Measurements from ENCODE around the gene FILIP1L.

Gene FILIP1L

DNA sequence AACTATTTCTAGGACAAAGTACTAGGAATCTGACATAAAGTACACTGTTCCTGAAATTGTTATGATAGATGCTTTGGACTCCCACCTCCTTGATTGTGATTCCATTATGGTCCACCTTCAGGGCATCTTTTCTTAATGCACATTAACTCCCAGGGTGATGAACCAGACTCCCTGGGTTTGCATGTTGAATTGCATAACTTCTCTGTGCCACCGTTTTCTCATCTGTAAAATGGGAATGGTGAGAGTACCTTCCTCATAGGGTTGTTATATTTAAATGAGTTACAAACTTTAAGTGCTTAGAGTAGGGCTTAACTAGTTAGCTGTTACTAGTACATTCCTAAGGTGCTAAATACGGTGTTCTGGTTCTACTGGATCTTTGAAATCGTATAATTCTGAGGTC, 214.7 kb downstream of the FILIP1L start:
- no peak for DNase-seq (ENCODE audit: low spot score)
- TF ChIP-seq, protein P1, sequence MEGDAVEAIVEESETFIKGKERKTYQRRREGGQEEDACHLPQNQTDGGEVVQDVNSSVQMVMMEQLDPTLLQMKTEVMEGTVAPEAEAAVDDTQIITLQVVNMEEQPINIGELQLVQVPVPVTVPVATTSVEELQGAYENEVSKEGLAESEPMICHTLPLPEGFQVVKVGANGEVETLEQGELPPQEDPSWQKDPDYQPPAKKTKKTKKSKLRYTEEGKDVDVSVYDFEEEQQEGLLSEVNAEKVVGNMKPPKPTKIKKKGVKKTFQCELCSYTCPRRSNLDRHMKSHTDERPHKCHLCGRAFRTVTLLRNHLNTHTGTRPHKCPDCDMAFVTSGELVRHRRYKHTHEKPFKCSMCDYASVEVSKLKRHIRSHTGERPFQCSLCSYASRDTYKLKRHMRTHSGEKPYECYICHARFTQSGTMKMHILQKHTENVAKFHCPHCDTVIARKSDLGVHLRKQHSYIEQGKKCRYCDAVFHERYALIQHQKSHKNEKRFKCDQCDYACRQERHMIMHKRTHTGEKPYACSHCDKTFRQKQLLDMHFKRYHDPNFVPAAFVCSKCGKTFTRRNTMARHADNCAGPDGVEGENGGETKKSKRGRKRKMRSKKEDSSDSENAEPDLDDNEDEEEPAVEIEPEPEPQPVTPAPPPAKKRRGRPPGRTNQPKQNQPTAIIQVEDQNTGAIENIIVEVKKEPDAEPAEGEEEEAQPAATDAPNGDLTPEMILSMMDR (IDR thresholded peaks at IDR 0.05; ENCODE audit: borderline replicate concordance, control extremely low read depth, extremely low read depth, insufficient read depth, missing control alignments) = no peak
- in situ Hi-C loops (cut with MboI; ENCODE audit: low sequenced_read_pairs, unreplicated experiment) = no loop called here

DNA sequence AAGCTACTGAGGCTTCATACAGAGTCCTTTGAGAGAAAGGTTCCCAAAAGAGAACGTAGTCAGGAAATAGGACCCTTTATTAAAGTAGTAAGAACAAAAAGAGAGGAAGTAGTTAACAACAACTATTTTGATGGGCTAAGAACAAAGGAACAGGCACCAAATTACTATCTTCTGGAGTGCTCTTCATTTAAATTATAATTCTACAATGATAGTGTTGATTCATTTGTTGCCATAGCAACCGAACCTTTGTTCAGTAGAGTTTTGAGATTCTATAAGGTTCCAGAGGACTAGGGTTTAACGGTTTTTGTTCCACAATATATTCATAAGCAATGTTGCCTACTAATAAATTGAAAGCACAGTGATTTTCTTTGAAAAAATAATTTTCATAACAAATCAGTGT, 217.8 kb downstream of the FILIP1L start:
- no peak for DNase-seq (ENCODE audit: low spot score)
- TF ChIP-seq, protein P1 (IDR thresholded peaks at IDR 0.05; ENCODE audit: borderline replicate concordance, control extremely low read depth, extremely low read depth, insufficient read depth, missing control alignments) = no peak
- in situ Hi-C loops (cut with MboI; ENCODE audit: low sequenced_read_pairs, unreplicated experiment) = no loop called here

DNA sequence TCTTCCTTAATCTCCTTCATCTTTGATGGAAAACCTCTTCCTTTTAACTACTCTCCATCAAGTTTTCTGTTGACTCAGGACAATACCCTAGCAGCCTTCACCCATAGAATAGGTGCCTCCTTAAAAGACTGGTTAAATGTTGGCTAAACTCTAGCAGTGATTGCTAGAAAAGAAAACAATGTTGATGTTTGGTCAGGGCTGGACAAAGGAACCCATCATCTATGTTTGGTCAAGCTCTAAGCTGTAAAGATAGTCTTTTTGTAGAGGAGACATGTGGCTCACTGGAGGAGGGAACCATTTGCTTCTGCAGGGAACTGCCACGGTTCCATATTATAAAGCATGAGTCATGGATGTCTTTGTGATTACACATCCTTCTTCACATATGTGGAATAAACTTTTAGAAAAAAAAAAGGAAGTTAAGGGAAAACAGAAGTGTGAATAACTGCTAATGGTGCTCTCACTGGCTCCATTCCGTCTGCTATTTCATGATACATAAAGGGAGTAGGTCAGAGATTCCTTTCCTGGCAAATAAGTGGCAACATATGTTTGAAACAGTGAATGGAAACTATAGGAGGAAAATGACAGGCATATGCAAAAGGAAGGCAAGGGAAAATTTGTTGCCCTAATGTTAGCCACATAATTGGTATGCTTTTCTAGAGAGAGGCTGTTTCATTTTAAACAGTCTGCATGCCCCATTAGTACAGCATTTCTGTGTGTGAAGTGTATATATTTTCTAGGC, 218.4 kb downstream of the FILIP1L start:
- TF ChIP-seq, protein P1 (IDR thresholded peaks at IDR 0.05; ENCODE audit: borderline replicate concordance, control extremely low read depth, extremely low read depth, insufficient read depth, missing control alignments) = no peak
- DNase-seq (ENCODE audit: low spot score) = no peak
- in situ Hi-C loops (cut with MboI; ENCODE audit: low sequenced_read_pairs, unreplicated experiment) = no loop called here

DNA sequence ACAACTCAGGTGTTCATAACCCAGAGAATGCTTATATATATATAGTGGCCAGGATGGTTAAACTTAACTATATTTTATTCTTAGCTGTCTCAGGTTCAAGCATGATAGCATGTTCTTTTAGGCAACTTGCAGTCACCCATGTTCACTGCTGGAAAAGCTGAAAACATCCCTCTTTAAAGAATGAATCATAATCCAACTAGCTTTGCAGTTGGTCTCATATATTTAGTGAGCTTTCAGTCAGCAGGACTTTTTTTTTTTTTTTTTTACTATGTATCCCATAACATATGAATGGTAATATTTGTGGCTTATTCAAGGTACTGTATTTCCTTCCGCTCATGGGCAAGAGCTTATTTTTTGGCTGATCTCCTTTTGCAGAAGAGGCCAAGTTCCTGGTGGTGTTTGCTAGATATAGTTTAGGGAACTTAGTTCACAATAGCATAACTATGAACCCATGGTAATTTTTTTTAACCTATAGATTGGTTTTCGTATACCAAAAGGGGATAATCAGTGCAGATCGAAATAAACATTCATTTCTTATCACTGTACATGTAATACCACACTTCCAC, 219.1 kb downstream of the FILIP1L start:
- in situ Hi-C loops (cut with MboI; ENCODE audit: low sequenced_read_pairs, unreplicated experiment) = no loop called here
- DNase-seq (ENCODE audit: low spot score) = no peak

DNA sequence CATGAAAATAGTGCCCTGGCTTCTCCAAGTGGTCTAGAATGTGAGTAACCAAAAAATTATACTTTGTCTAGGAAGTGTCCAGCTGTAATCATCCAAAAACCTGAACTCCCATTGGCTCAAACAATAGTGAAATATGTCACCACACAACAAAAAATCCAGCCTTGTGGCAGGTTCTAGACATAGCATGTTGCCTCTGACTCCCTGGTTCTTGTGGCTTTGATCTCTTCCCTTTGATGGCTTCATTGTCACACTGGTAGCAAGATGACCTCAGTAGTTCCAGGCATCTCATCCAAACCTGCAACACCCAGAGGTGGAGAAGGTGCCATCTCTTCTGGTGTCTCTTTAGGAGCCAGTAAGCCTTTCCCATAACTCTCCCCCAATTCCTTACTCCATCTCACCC, 222.0 kb downstream of the FILIP1L start:
- in situ Hi-C loops (cut with MboI; ENCODE audit: low sequenced_read_pairs, unreplicated experiment) = no loop called here
- no peak for DNase-seq (ENCODE audit: low spot score)
- TF ChIP-seq, protein P1 (IDR thresholded peaks at IDR 0.05; ENCODE audit: borderline replicate concordance, control extremely low read depth, extremely low read depth, insufficient read depth, missing control alignments) = no peak

More for the DNA sequence above, 219.1 kb downstream of the FILIP1L start:
- TF ChIP-seq, protein P1 (IDR thresholded peaks at IDR 0.05; ENCODE audit: borderline replicate concordance, control extremely low read depth, extremely low read depth, insufficient read depth, missing control alignments) = no peak

DNA sequence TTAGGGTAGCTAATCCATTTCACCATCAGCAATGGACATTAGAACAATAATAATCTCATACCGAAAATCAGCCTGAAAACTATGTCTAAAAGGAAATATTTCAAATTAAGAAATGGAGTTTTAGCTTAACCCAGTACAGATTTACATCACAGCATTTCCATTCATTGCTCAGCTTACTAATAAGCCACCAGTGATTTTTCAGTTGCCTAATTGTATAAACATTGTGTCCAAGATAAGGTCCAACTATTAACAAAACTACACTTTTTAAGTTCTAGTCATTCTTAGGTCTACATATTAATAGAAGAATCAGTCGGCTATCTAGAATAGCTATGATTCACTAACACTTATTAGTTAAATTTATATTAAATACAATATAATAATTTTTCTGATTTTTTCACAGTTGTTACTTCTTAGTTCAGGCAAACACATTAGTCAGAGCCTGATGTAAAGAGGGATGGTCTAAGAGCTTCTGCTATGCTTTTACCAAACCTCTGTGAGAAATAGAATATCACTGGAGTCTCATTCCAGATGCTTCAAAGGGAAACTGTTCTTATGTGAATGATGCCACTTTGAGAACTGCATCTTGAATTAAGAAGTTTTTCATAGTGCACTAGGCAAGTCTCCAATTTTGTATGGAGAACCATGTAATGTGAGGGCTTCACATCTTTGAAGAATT, 222.6 kb downstream of the FILIP1L start:
- in situ Hi-C loops (cut with MboI; ENCODE audit: low sequenced_read_pairs, unreplicated experiment) = no loop called here
- TF ChIP-seq, protein P1 (IDR thresholded peaks at IDR 0.05; ENCODE audit: borderline replicate concordance, control extremely low read depth, extremely low read depth, insufficient read depth, missing control alignments) = no peak
- no peak for DNase-seq (ENCODE audit: low spot score)
